IPS-NIHi7 (cell line): ENCODE results near the gene MDFI.
A peak's percentile ranks its signal among the peaks of the same experiment; 100 is the strongest.

Source experiments
- DNase-seq: peaks from one replicate; pipeline ENCODE4 v3.0.0; 2012; ENCODE audit warnings: mixed read lengths; ENCODE audit errors: extremely low spot score

The MDFI gene

GRCh38 chr6:41672816-41673703, 34.8 kb downstream of the MDFI start:
- DNase-seq = no peak

DNA sequence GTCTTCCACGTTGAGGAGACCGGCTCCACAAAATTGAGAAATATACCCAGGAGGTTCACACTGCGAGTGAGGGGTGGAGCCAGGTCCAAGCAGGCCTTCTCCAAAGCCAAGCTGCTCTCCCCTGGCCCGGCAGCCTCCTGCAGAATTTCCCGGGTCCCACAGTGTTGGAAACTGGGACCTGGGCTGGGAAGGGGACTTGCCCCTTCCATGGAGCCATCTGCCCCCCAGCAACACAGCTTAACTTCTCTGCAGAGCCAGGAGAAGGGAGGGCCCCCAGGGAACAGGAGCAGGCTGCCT, 35.4 kb downstream of the MDFI start:
- DNase-seq = no peak

DNA sequence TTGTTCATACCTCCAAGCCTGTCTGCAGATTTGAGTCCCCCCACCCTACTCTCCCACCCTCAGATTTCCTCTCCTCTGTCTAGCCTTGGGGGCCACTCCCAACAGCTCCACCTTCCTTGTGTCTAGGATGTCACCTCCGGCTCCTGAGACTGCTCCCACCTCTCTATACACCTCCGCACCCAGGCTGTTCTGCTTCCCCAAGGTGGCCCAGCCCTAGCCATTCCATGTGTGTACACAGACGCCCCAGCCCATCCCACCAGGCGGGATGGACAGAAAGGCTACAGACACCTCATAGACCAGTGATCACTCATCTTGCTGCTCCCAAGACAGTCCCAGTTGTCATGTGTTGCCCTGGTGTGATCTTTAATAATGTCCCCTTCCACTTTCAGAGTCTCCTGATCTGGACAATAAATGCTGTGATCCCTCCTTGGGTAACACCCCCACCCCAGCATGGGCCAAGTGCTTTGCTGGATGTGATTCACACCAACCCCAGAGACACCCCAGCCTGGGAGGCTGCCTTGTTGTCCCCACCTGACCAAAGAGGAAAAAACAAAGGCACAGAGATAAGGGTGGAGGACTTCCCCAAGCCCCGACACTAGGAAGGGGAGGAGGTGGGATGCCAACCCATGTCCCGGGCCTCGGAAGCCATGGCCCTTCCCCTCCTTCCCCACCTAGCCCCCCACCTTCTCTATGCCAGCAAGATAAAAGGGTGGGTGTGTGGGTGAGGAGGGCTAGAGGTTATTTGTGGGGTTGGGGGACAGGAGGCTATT, 36.1 kb downstream of the MDFI start:
- DNase-seq = no peak

- DNase-seq = no peak
Measured at GRCh38 chr6:41675176-41675775, 37.0 kb downstream of the MDFI start.

- DNase-seq = no peak
Measured at GRCh38 chr6:41675992-41676391, 37.7 kb downstream of the MDFI start.

GRCh38 chr6:41676431-41676830, 38.2 kb downstream of the MDFI start:
- DNase-seq = no peak

DNA sequence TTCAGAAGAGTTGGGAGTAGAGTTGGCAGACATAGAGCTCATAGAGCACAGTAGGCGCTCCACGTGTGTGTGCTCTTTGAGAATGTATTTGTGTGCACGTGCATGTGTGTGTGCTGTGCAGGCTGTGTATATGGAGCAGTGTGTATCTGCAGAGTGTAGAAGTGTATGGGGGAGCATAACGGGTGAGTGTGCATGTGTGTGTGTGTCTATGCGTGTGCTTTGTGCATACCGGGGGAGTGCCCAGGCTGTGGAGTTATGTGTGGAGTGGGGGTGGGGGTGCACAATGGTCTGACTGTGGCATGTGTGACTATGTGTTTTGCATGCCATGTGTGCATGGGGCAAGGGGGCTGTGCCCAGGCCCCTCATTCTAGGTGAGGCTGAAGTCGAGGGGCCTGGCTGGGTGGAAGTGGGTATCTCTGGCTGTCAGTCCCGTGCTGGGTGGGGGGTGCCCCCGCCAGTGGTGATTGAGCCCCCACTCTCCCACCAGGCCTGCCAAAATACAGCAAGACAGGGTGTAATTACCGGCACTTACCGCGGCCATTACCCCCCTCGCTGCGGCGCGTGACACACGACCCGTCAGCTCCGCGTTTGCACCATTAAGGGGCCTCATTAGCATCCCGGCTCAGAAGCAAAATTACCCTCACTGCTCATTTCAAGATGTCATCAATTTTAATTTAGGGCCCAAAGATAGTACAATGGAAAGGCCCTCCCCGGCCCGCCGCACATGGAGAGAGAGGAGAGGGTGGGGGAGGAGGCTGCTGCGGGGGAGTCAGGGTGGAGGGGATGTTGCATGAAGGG, 39.1 kb downstream of the MDFI start:
- DNase-seq = no peak

GRCh38 chr6:41678511-41679084, 40.3 kb downstream of the MDFI start:
- DNase-seq = no peak

GRCh38 chr6:41679696-41680095, 41.4 kb downstream of the MDFI start:
- DNase-seq = no peak

- DNase-seq = no peak
Measured at GRCh38 chr6:41680182-41680965, 42.1 kb downstream of the MDFI start.

GRCh38 chr6:41682056-41682477, 43.8 kb downstream of the MDFI start:
- peak; percentile 98 for DNase-seq

DNA sequence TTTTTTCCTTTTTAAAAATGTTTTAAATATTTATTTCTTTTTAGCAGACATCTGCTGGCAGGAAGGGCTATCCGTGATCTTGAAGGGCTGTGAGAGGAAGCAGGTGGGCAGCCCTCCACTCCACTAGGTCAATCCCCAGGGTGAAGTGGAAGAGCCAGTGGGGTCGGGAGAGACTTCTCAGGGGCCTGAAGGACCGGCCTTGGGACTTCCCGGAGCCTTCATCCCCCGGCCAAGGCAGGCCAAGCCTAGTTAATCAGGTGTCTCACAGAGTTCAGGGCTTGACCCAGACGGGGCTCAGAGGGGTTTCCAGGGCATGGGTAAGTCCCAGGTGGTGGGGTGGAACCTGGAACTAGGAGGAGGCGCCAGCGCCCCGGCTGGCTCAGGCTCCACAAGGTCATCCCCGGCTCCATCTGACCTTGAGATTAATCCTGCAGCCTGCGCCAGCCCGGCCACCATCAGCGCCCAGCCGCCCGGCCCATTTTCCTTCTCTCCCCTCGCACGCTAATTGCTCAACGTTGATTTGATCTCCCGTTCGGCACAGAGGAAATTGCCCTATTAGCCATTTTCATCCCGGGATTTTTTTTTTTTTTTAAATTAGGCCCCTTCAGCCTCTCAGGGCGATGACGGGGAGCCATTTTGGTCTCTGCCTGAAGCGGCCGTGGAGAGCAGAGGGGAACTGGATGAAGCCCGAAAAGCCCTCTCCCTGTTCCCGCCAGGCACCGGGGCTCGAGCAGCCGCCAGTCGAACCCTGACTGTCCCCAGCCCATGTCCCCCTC, 44.4 kb downstream of the MDFI start:
- no peak for DNase-seq

DNA sequence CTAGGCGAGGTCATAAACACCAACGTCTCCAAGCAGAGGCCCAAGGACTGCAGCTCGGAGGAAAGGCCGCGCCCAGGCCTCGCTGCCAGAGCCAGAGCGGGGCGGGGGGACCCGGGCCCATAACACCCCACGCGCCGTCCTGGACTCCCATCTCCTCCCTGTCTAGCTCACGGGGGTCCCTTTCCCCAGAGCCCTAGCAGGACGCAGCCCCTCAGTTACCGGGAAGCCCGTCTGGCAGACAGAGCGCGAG, 44.9 kb downstream of the MDFI start:
- DNase-seq = no peak

GRCh38 chr6:41683523-41684310, 45.4 kb downstream of the MDFI start:
- peak; percentile 91 for DNase-seq

DNA sequence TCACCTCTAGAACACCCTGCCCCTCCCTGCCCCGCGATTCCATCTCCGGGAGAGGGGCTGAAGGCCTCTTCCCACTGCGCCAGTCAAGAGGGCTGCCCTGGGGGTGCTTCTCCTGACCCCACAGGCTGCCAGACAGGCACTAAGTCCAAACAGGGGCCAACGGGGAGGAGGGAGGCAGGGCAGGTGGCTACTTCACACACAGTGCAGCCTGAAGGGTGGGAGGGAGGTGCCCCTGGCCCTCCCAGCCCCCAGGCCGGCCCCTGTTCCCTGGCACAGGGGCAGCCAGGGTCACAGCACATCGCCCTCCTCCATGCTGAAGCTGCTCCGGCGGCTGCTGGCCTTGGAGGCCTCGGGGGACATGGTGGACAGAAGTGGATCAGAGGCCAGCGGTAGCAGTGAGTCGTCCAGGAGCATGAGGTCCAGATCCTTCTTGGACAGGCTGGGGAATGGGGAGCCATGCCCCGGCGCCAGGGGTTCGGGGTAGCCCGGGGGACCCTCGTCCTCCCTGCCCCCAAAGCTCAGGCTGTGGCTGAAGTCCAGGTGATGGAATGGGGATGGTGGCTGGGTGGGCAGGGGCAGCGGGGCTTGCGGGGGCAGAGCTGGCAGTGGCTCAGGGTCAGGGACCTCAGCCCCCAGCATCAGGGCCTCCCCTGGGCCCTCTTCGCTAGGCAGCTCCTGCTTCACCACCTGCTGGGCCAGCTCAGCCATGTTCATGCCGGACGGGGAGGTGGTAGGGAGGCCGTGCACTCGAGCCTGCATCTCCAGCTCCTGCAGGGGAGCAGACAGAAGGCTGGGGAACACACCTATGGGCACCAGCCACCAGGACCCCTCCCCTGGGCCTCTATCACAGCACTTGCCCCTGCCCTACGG, 46.3 kb downstream of the MDFI start:
- no peak for DNase-seq

GRCh38 chr6:41685641-41686380, 47.5 kb downstream of the MDFI start:
- DNase-seq = no peak

DNA sequence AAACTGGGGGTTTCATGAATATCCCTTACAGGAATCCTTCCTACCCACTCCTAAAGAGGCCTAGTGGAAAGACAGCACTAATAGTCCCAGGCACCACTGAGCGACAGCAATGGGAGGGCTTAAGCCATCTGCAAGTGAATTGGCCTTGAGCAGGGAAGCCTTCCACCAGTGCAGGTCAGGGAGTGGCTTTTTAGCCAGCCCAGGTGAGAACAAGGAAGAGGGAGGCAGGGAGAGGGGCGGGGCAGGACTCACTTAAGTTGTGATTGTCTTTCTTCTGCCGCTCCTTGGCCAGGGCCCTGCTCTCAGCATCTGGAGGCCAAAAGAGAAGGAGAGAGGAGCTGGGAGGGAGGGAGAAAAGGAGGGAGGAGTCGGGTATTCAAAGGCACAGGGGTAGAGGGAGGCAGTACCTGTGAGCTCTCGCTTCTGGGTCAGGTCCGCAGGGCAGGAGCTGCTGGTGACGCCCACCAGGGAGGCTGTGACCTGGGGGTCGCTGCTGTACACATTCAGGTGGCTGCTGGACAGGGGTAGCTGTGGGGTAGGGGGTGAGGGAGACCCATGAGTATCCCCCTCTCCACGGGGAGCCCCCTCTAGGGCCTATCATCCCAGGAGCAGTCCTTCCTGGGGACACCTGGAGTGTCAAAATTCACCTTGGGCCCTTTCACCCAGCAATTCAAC, 49.4 kb downstream of the MDFI start:
- DNase-seq = peak; percentile 85
